ENCODE results near the gene MACIR. TPM values are rescaled to one million over a fixed set of nuclear protein-coding genes. Genes with fewer than 3 reads are reported as not detected.
"Not testable (repeated sequence)": the region's sequence is repeated elsewhere in the genome, so short reads cannot be mapped to it uniquely, and the experiment has no call there.

MACIR gene
- total RNA-seq, 1 donor from 2014 or later: 16.9 TPM

GRCh38 chr5:103216697-103217096, 41.9 kb upstream of the MACIR start:
- no peak for TF ChIP-seq CTCF (IDR thresholded peaks at IDR 0.05)
- Mint-ChIP-seq H3K4me1 (ENCODE audit: low read depth) (peaks cover 25% of the 10 kb centered on the region), H3K27ac (ENCODE audit: unreplicated experiment) (no peak overlapping the region), H3K27me3 (ENCODE audit: low read depth) (no peaks in the 10 kb centered on the region), H3K9me3 (ENCODE audit: low read depth) (peaks cover 4% of the 10 kb centered on the region), H3K36me3 (ENCODE audit: low read depth) (peaks cover 1% of the 10 kb centered on the region), H3K4me3 (ENCODE audit: unreplicated experiment) (no peak overlapping the region)
- no peak for DNase-seq (ENCODE audit: low spot score)

GRCh38 chr5:103217101-103217500, 41.5 kb upstream of the MACIR start:
- Mint-ChIP-seq H3K27me3 (ENCODE audit: low read depth) (no peaks in the 10 kb centered on the region), H3K27ac (ENCODE audit: unreplicated experiment) (no peak overlapping the region), H3K9me3 (ENCODE audit: low read depth) (peaks cover 4% of the 10 kb centered on the region), H3K4me1 (ENCODE audit: low read depth) (peaks cover 21% of the 10 kb centered on the region), H3K4me3 (ENCODE audit: unreplicated experiment) (no peak overlapping the region), H3K36me3 (ENCODE audit: low read depth) (peaks cover 1% of the 10 kb centered on the region)
- no peak for DNase-seq (ENCODE audit: low spot score)
- TF ChIP-seq CTCF (IDR thresholded peaks at IDR 0.05): no peak

DNA sequence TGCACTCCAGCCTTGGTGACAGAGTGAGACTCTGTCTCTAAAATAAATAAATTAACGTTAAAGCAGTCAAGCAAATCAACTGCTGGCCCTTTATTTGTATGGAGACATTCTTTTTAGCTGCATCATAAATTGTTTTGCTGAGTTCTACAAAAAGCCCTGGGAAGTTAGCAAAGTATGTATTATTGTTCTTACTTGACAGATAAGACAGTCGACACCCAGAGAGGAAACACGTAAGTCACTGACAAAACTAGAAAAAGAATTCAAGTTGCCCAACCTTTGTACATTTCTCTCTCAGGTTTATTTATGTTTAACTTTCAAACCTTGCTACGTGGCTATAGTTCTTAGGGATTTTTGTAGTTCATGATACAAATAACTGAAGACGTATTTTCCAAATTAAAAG, 40.4 kb upstream of the MACIR start:
- no peak for DNase-seq (ENCODE audit: low spot score)

DNA sequence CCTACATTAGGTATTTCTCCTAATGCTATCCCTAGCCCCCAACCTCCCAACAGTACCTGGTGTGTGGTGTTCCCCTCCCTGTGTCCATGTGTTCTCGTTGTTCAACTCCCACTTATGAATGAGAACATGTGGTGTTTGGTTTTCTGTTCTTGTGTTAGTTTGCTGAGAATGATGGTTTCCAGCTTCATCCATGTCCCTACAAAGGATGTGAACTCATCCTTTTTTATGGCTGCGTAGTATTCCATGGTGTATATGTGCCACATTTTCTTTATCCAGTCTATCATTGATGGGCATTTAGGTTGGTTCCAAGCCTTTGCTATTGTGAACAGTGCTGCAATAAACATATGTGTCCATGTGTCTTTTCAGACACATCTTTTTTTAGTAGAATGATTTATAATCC, 39.5 kb upstream of the MACIR start:
- not testable (repeated sequence) for H3K27ac Mint-ChIP-seq (ENCODE audit: unreplicated experiment); DNase-seq (ENCODE audit: low spot score); H3K4me3 Mint-ChIP-seq (ENCODE audit: unreplicated experiment); H3K27me3 Mint-ChIP-seq (ENCODE audit: low read depth); H3K9me3 Mint-ChIP-seq (ENCODE audit: low read depth); H3K36me3 Mint-ChIP-seq (ENCODE audit: low read depth)
- H3K4me1 Mint-ChIP-seq (ENCODE audit: low read depth): peaks cover 14% of the 10 kb centered on the region

More for the DNA sequence above, 40.4 kb upstream of the MACIR start:
- no peak overlapping the region for H3K4me3 Mint-ChIP-seq (ENCODE audit: unreplicated experiment)
- H3K27ac Mint-ChIP-seq (ENCODE audit: unreplicated experiment): peak overlapping the region; percentile 54
- H3K36me3 Mint-ChIP-seq (ENCODE audit: low read depth): peaks cover 1% of the 10 kb centered on the region
- H3K4me1 Mint-ChIP-seq (ENCODE audit: low read depth): peaks cover 18% of the 10 kb centered on the region
- no peak for TF ChIP-seq CTCF (IDR thresholded peaks at IDR 0.05)
- H3K9me3 Mint-ChIP-seq (ENCODE audit: low read depth): peaks cover 4% of the 10 kb centered on the region
- H3K27me3 Mint-ChIP-seq (ENCODE audit: low read depth): no peaks in the 10 kb centered on the region

- H3K9me3 Mint-ChIP-seq (ENCODE audit: low read depth): peaks cover 9% of the 10 kb centered on the region
- DNase-seq (ENCODE audit: low spot score): no peak
- H3K4me1 Mint-ChIP-seq (ENCODE audit: low read depth): peaks cover 5% of the 10 kb centered on the region
- no peak overlapping the region for H3K27ac Mint-ChIP-seq (ENCODE audit: unreplicated experiment)
- H3K27me3 Mint-ChIP-seq (ENCODE audit: low read depth): no peaks in the 10 kb centered on the region
- peaks cover 1% of the 10 kb centered on the region for H3K36me3 Mint-ChIP-seq (ENCODE audit: low read depth)
- H3K4me3 Mint-ChIP-seq (ENCODE audit: unreplicated experiment): no peak overlapping the region
- no peak for TF ChIP-seq CTCF (IDR thresholded peaks at IDR 0.05)
Measured at GRCh38 chr5:103223031-103223955, 35.3 kb upstream of the MACIR start.

Data from chondrocyte (in vitro differentiated cells).